Endodermal cell (in vitro differentiated cells): Measurements from ENCODE around the gene USP6NL. TPM values are rescaled to one million over a fixed set of nuclear protein-coding genes. Genes with fewer than 3 reads are reported as not detected.

Source experiments
- DNase-seq: peaks from one replicate; pipeline ENCODE4 v3.0.0-alpha.2; 2017
- H3K27ac ChIP-seq: 2 replicates; pipeline ENCODE4 v1.5.1; 2013; ENCODE audit warnings: mild to moderate bottlenecking, low read depth, low read length, moderate library complexity
- H3K27me3 ChIP-seq: 2 replicates; pipeline ENCODE4 v1.6.1; 2013; ENCODE audit warnings: mild to moderate bottlenecking, low read length, moderate library complexity; ENCODE audit not compliant: insufficient read depth, control insufficient read depth, poor library complexity, severe bottlenecking
- H3K36me3 ChIP-seq: 2 replicates; pipeline ENCODE4 v1.7.0; 2013; ENCODE audit warnings: mild to moderate bottlenecking, low read length, moderate library complexity; ENCODE audit not compliant: control insufficient read depth, insufficient read depth
- H3K4me1 ChIP-seq: one replicate; pipeline ENCODE4 v1.7.0; 2013; ENCODE audit warnings: low read length; ENCODE audit not compliant: control insufficient read depth, insufficient read depth
- H3K4me3 ChIP-seq: 2 replicates; pipeline ENCODE4 v1.5.1; 2013; ENCODE audit warnings: mild to moderate bottlenecking, low read length, moderate library complexity
- H3K9ac ChIP-seq: 2 replicates; pipeline ENCODE4 v1.6.1; 2013; ENCODE audit warnings: mild to moderate bottlenecking, low read length, moderate library complexity; ENCODE audit not compliant: poor library complexity, severe bottlenecking; ENCODE audit errors: extremely low read depth
- H3K9me3 ChIP-seq: 2 replicates; pipeline ENCODE4 v1.6.1; 2013; ENCODE audit warnings: mild to moderate bottlenecking, low read length, moderate library complexity; ENCODE audit not compliant: control insufficient read depth
- H3K27ac Mint-ChIP-seq: 2 replicates; pipeline ENCODE4 v1.8.0; 2020; ENCODE audit warnings: mixed read lengths
- H3K27me3 Mint-ChIP-seq: 2 replicates; pipeline ENCODE4 v1.8.0; 2021; ENCODE audit warnings: mild to moderate bottlenecking, mixed read lengths; ENCODE audit not compliant: insufficient read depth
- H3K36me3 Mint-ChIP-seq: 2 replicates; pipeline ENCODE4 v1.8.0; 2020; ENCODE audit warnings: low read depth, mixed read lengths
- H3K4me1 Mint-ChIP-seq: 2 replicates; pipeline ENCODE4 v1.8.0; 2020; ENCODE audit warnings: mixed read lengths
- H3K4me3 Mint-ChIP-seq: 2 replicates; pipeline ENCODE4 v1.8.0; 2020; ENCODE audit warnings: mild to moderate bottlenecking, moderate library complexity, mixed read lengths
- H3K9me3 Mint-ChIP-seq: 2 replicates; pipeline ENCODE4 v1.8.0; 2020; ENCODE audit warnings: mild to moderate bottlenecking, mixed read lengths
- CTCF ChIP-seq: fragments of 200-600 bp; sonication (generic); conservative IDR thresholded peaks from 2 replicates; pipeline ENCODE4 v1.5.0; 2021; ENCODE audit warnings: antibody characterized with exemption, mild to moderate bottlenecking
- WGBS, 2 experiments: methylation state at CpG; one replicate each; pipeline versions ENCODE4 v1.1.5 to v1.1.7; 2013; ENCODE audit warnings: missing lambda C conversion rate in 2 of 2, mixed read lengths in 1 of 2; ENCODE audit not compliant: insufficient coverage in 1 of 2, insufficient read length in 1 of 2; 5-methylcytosine and 5-hydroxymethylcytosine counted together
- long read RNA-seq, 4 experiments: library from polyadenylated mRNA in 2 of 4; library from RNA in 1 of 4; library from capped mRNA in 1 of 4; stranded (forward) in 3 of 4; unstranded in 1 of 4; transcript quantifications; one replicate each; pipeline ENCODE4 v2.0.0, GENCODE V29; 2020 to 2021; ENCODE audit warnings: inconsistent platforms in 1 of 4
- polyA plus RNA-seq, 2 experiments: library from polyadenylated mRNA; stranded (reverse); fragments of 50-300 nt; gene quantifications; one replicate each; pipeline ENCODE4 v1.2.3, GENCODE V29; 2013
- total RNA-seq, 2 donors: library from RNA; stranded (reverse); fragmentation: NEBNext Ultra II Directional in 1 of 2; extraction: Animal tissue kit (Norgen Biotek cat#: 25700) in 1 of 2; gene quantifications; 2 replicates in 1 of 2; 3 replicates in 1 of 2; pipeline ENCODE4 v1.2.1, GENCODE V29; 2021

USP6NL gene
- total RNA-seq = 10 to 100 TPM; 20.6 to 22.9 TPM
- polyA plus RNA-seq (2013, experiment 1 of 2) = 34.3 TPM
- 32.4 TPM for polyA plus RNA-seq (2013, experiment 2 of 2)
- long read RNA-seq, experiment 1, partial matches to known transcripts = 2 of 6 reads
- long read RNA-seq, experiment 1, other reads (novel, unspliced or antisense) = 3 of 6 reads
- long read RNA-seq, experiment 2, full-length matches to known transcripts = 29 of 43 reads
- long read RNA-seq, experiment 2, partial matches to known transcripts = 8 of 43 reads
- long read RNA-seq, experiment 2, other reads (novel, unspliced or antisense) = 6 of 43 reads
- long read RNA-seq, experiment 3, full-length matches to known transcripts = 29 of 35 reads
- long read RNA-seq, experiment 3, partial matches to known transcripts = 2 of 35 reads
- long read RNA-seq, experiment 3, other reads (novel, unspliced or antisense) = 4 of 35 reads
- long read RNA-seq, experiment 4 = 0 reads

- H3K9me3 Mint-ChIP-seq = no peaks in the 10 kb centered on the region
- peak; percentile 93 for DNase-seq
- H3K36me3 ChIP-seq = no peaks in the 10 kb centered on the region
- no peak for TF ChIP-seq CTCF
- peak within 1 kb of the TSS; percentile 94 for H3K27ac Mint-ChIP-seq
- peaks cover 17% of the 10 kb centered on the region for H3K27me3 Mint-ChIP-seq
- H3K27me3 ChIP-seq = peaks cover 9% of the 10 kb centered on the region
- peak within 1 kb of the TSS; percentile 91 for H3K27ac ChIP-seq
- peaks cover 3% of the 10 kb centered on the region for H3K4me1 ChIP-seq
- peak within 1 kb of the TSS; percentile 91 for H3K4me3 Mint-ChIP-seq
- H3K4me1 Mint-ChIP-seq = peaks cover 27% of the 10 kb centered on the region
- 0% methylated on average over 26 to 107 of the region's 107 CpGs for WGBS, 2 experiments
- H3K36me3 Mint-ChIP-seq = no peaks in the 10 kb centered on the region
- peak within 1 kb of the TSS; percentile 60 for H3K9ac ChIP-seq
- no peaks in the 10 kb centered on the region for H3K9me3 ChIP-seq
- peak within 1 kb of the TSS; percentile 87 for H3K4me3 ChIP-seq
Observed at GRCh38 chr10:11611248-11612020, at the start of gene USP6NL. Gene USP6NL (minus strand): TSS chr10:11611650. CDS start chr10:11597634, 14,016 bp downstream.

- no peak overlapping the region for H3K27ac ChIP-seq
- Mint-ChIP-seq H3K36me3 (no peaks in the 10 kb centered on the region), H3K4me3 (no peak overlapping the region), H3K4me1 (no peaks in the 10 kb centered on the region), H3K9me3 (no peaks in the 10 kb centered on the region), H3K27me3 (peaks cover 3% of the 10 kb centered on the region), H3K27ac (no peak overlapping the region)
- WGBS, 2 experiments = 97 to 100% methylated on average over 7 to 9 of the region's 9 CpGs
- no peaks in the 10 kb centered on the region for H3K36me3 ChIP-seq
- no peak overlapping the region for H3K9ac ChIP-seq
- no peaks in the 10 kb centered on the region for H3K4me1 ChIP-seq
- TF ChIP-seq CTCF = no peak
- DNase-seq = no peak
- H3K27me3 ChIP-seq = no peaks in the 10 kb centered on the region
- H3K9me3 ChIP-seq = no peaks in the 10 kb centered on the region
- H3K4me3 ChIP-seq = no peak overlapping the region
Observed at GRCh38 chr10:11658801-11659368, 47.4 kb upstream of the USP6NL start.

GRCh38 chr10:11655836-11656235, 44.4 kb upstream of the USP6NL start:
- no peak overlapping the region for H3K4me3 Mint-ChIP-seq
- H3K9me3 Mint-ChIP-seq = no peaks in the 10 kb centered on the region
- H3K27ac Mint-ChIP-seq = no peak overlapping the region
- H3K27me3 Mint-ChIP-seq = peaks cover 9% of the 10 kb centered on the region
- DNase-seq = peak; percentile 4
- WGBS, 2 experiments = 72 to 85% methylated on average over 2 of the region's 2 CpGs
- no peaks in the 10 kb centered on the region for H3K4me1 Mint-ChIP-seq
- Histone ChIP-seq H3K36me3 (no peaks in the 10 kb centered on the region), H3K4me1 (no peaks in the 10 kb centered on the region), H3K27ac (no peak overlapping the region), H3K4me3 (no peak overlapping the region), H3K9ac (no peak overlapping the region), H3K27me3 (no peaks in the 10 kb centered on the region), H3K9me3 (no peaks in the 10 kb centered on the region)
- no peak for TF ChIP-seq CTCF
- H3K36me3 Mint-ChIP-seq = no peaks in the 10 kb centered on the region
